GM19328 (cell line): ENCODE data around the gene ARMC10.
"Not testable (repeated sequence)": the region's sequence is repeated elsewhere in the genome, so short reads cannot be mapped to it uniquely, and the experiment has no call there.

Source experiments
- ATAC-seq: cut with Tn5 transposase; IDR thresholded peaks from one replicate; pipeline ENCODE4 v1.9.1; 2021; ENCODE audit warnings: mild to moderate bottlenecking, moderate library complexity; ENCODE audit not compliant: unreplicated experiment

Gene ARMC10

GRCh38 chr7:103074519-103075336, at the start of gene ARMC10, which contains the start of gene FBXL13:
Gene ARMC10 (plus strand): TSS chr7:103075140. CDS start chr7:103075273, 133 bp downstream.
Gene FBXL13 (minus strand): TSS chr7:103074796.
- peak; percentile 87 for ATAC-seq

GRCh38 chr7:103025341-103025740, 49.6 kb upstream of the ARMC10 start:
- ATAC-seq: no peak

DNA sequence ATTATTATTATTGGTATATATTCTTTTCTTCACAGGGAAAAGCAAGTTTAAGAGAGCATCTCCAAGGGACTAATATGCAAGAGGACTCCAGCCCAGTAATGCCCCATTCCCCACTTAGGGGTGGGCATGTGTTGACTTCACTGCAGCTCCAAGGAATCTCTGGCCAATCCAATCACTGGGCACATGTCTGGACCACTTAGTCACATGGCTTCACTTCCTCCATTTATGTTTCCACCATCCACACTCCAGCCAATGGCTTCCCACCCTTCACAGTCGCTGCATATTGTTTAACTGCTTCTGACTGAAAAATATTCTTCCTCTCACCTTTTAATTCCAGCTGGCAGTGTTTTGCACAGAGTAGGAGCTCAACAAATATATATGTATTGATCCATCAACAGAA, 43.9 kb upstream of the ARMC10 start:
- no peak for ATAC-seq

- no peak for ATAC-seq
Observed at GRCh38 chr7:103031781-103032180, 43.2 kb upstream of the ARMC10 start.

- not testable (repeated sequence) for ATAC-seq
Observed at GRCh38 chr7:103034318-103034717, 40.6 kb upstream of the ARMC10 start.

DNA sequence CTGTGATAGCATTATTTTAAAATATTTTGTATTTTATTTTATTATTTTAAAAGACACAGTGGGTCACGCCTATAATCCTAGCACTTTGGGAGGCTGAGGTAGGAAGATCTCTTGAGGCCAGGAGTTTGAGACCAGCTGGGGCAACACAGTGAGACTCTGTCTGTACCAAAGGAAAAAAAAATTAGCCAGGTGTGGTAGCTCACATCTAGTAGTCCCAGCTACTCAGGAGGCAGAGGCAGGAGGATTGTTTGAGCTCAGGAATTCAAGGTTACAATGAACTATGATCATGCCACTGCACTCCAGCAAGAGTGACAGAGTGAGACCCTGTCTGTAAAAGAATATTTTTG, 37.5 kb upstream of the ARMC10 start:
- ATAC-seq: no peak

DNA sequence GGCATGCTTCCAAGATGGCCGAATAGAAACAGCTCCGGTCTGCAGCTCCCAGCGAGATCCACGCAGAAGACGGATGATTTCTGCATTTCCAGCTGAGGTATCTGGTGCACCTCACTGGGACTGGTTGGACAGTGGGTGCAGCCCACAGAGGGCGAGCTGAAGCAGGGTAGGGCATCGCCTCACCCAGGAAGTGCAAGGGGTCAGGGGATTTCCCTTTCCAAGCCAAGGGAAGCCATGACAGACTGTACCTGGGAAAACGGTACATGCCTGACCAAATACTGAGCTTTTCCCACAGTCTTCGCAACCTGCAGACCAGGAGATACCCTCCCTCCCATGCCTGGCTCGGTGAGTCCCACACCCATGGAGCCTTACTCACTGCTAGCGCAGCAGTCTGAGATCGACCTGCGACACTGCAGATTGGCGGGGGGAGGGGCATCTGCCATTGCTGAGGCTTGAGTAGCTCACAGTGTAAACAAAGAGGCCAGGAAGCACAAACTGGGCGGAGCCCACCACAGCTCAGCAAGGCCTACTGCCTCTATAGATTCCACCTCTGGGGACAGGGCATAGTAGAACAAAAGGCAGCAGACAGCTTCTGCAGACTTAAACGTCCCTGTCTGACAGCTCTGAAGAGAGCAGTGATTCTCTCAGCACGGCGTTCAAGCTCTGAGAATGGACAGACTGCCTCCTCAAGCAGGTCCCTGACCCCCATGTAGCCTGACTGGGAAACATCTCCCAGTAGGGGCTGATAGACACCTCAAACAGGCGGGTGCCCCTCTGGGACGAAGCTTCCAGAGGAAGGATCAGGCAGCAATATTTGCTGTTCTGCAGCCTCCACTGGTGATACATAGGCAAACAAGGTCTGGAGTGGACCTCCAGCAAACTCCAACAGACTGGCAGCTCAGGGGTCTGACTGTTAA, 36.9 kb upstream of the ARMC10 start:
- ATAC-seq: not testable (repeated sequence)

DNA sequence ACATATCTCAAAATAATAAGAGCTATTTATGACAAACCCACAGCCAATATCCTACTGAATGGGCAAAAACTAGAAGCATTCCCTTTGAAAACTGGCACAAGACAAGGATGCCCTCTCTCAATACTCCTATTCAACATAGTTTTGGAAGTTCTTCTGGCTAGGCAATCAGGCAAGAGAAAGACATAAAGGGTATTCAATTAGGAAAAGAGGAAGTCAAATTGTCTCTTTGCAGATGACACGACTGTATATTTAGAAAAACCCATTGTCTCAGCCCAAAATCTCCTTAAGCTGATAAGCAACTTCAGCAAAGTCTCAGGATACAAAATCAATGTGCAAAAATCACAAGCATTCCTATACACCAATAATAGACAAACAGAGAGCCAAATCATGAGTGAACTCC, 33.1 kb upstream of the ARMC10 start:
- ATAC-seq: not testable (repeated sequence)

GRCh38 chr7:103048833-103049232, 26.1 kb upstream of the ARMC10 start:
- ATAC-seq: no peak

DNA sequence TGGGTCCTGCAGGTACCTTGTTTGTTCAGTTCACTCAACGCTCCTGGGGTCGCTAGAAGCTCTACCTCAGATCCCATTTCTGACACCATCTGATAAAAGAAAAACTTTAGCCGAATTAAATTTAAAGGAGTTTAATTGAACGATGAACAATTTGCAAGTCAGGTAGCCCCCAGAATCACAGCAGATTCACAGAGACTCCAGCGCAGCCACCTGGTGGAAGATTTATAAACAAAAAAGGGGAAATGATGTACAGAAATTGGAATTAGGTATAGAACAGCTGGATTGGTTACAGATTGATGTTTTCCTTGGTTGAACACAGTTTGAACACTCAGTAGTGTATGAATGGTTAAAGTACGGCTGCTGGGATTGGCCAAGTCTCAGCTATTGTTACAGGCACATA, 23.4 kb upstream of the ARMC10 start:
- ATAC-seq: no peak

- not testable (repeated sequence) for ATAC-seq
Observed at GRCh38 chr7:103056006-103056405, 18.9 kb upstream of the ARMC10 start.

- no peak for ATAC-seq
Observed at GRCh38 chr7:103058122-103058521, 16.8 kb upstream of the ARMC10 start.

DNA sequence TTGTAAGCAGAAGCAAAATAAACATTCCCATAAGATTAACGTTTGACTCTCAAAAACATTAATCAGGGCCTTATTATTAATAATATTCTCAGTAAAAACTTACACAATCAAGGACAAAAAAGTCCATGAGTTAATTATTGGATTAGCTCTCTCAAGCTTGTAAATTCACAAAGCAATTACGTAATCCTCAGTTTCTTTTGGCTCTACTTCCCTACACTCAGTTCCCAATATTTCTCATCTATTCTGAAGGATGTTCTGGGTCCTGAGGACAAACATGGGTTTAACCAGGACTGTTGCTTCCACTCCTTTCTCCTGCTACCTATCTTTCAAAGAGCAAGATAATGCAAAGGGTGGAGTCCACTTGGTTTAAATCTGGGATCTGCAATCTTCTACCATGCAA, 15.5 kb upstream of the ARMC10 start:
- ATAC-seq: no peak

- ATAC-seq: no peak
Observed at GRCh38 chr7:103063895-103064294, 11.0 kb upstream of the ARMC10 start.

DNA sequence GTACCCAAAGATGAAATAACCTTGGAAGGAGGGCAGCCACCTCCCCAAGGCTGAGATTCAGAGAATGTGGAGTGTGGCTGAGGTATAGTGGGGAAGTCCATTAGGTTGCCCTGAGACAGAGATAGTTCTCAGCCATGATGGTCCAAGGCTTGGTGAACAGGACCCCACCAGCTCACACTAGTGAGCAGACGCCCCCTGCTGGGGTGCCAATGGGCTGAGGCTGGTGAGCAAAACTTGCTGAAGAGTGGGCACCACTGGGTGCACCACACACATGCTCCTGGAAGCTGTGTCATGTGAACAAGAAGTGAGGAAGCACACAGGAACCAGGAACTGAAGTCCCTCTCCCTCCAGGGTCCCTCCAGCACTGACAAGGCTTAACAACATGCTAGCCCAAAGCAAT, 9.3 kb upstream of the ARMC10 start:
- ATAC-seq: no peak

DNA sequence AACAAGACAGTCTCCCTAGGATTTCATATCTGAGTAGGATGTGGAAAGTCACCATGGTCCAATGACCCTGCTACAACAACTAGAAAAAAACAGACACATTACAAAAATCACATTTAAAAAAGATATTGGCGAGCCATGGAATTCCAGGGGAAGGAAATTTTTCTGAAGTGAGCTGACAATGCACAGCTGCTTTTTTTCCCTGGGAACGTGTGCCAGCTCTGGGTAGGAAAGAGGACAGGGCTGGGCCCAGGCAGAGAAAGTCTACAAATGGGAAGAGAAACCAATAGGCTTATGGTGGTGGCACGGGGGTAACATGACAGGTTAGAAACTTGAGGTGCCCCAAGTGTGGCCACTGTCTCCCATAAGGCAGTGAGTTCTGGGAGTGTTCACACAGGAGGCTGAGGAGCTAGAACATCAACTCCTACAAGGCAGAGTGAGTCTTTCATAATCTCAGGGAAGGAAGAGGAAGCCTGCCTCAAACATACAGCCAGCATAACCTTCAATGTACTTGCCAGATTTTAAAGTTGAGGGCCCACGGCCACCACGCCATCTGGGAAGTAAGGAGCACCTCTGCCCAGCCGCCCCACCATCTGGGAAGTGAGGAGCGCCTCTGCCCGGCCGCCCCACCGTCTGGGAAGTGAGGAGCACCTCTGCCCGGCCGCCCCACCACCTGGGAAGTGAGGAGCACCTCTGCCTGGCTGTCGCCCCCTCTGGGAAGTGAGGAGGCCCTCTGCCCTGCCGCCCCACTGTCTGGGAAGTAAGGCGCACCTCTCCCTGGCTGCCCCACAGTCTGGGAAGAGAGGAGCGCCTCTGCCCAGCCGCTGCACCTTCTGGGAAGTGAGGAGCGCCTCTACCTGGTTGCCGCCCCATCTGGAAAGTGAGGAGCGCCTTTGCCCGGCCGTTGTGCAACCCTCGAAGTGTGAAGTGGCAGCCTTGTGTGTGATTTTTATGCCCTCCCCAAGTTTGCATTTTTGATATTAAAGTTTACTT, 6.2 kb upstream of the ARMC10 start:
- ATAC-seq: no peak

DNA sequence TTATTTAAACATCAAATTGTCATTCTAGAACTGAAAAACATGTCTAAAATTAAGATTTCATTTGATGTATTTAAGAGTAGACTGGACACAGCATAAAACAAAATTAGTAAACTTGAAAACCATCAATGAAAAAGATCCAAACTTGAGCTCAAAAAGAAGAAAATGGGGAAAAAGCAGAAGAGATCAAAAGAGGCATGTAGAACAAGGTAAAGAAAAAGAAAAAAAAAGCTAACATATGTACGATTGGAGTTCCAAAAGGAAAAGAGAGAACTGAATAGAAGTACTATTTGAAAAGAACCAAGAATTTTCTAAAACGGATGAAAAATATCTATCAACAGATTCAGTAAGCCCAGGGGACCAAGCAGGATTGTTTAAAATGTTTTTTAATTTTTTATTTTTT, 3.9 kb upstream of the ARMC10 start:
- ATAC-seq: no peak

GRCh38 chr7:103073989-103074518, 886 bp upstream of the ARMC10 start:
- no peak for ATAC-seq

DNA sequence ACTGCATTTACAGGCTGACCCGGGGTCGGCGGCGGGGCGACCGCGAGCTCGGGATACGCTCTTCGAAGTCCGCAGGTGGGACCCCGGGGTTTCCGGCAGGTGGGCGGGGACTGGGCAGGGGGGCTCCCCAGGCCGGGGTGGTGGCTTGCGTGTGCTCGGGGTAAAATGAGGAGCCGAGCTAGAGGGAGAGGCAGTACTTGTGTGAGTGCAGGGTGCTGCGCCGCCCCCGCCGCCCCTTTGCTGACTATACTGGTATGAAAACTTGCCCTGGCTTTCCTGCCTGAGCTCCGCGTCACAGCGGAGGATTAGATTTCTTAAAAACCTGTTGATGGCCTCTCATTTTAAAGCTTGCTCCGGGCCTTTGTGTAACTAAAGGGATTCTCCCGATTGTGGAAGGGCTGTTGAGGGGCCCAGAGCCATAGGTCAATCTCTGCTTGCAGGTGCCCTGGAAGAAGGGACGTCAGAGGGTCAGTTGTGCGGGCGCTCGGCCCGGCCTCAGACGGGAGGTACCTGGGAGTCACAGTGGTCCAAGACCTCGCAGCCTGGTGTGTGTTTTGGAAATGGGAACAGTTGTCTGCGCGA, 488 bp downstream of the ARMC10 start:
- peak; percentile 49 for ATAC-seq

DNA sequence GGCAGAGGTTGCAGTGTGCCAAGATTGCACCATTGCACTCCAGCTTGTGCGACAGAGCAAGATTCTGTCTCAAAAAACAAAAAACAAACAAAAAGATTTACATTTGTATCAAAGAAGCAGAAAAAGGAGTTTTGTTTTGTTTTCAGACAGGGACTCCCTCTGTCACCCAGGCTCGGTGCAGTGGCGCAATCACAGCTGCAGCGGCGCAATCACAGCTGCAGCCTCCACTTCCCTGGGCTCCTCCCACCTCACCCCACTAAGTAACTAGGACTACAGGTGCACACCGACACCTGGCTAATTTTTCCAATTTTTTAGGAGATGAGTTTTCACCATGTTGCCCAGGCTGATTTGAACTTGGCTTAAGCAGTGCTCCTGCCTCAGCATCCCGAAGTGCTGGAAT, 1.8 kb downstream of the ARMC10 start:
- no peak for ATAC-seq
